Astrocyte (in vitro differentiated cells and primary cell): Measurements from ENCODE around the gene AMY1B. TPM values are rescaled to one million over a fixed set of nuclear protein-coding genes. Genes with fewer than 3 reads are reported as not detected.
"Not testable (repeated sequence)": the region's sequence is repeated elsewhere in the genome, so short reads cannot be mapped to it uniquely, and the experiment has no call there.

ENCODE experiments used
- DNase-seq: peaks from one replicate; pipeline ENCODE4 v3.0.0-alpha.2; 2010; ENCODE audit warnings: low read depth
- FAIRE-seq: peaks from 2 replicates; lab custom pipeline; 2011; peaks lifted over from hg19 to GRCh38; lab: Jason Lieb, UNC
- H2AFZ ChIP-seq: 2 replicates; pipeline ENCODE4 v1.6.0; 2012; ENCODE audit warnings: low read depth, low read length, inconsistent platforms
- H3K27ac ChIP-seq: 2 replicates; pipeline ENCODE4 v1.5.1; 2011; ENCODE audit warnings: low read depth, low read length, inconsistent platforms
- H3K27me3 ChIP-seq: 2 replicates; pipeline ENCODE4 v1.6.0; 2011; ENCODE audit warnings: low read length, inconsistent platforms; ENCODE audit not compliant: insufficient read depth
- H3K36me3 ChIP-seq: 2 replicates; pipeline ENCODE4 v1.5.1; 2011; ENCODE audit warnings: low read length, inconsistent platforms; ENCODE audit not compliant: insufficient read depth
- H3K4me1 ChIP-seq: 2 replicates; pipeline ENCODE4 v1.5.1; 2011; ENCODE audit warnings: low read length, inconsistent platforms; ENCODE audit not compliant: insufficient read depth
- H3K4me2 ChIP-seq: 2 replicates; pipeline ENCODE4 v1.6.0; 2012; ENCODE audit warnings: low read length, inconsistent platforms
- H3K4me3 ChIP-seq: 2 replicates; pipeline ENCODE4 v1.5.1; 2011; ENCODE audit warnings: low read depth, mild to moderate bottlenecking, low read length, inconsistent platforms; ENCODE audit not compliant: insufficient read depth
- H3K79me2 ChIP-seq: 2 replicates; pipeline ENCODE4 v1.6.0; 2012; ENCODE audit warnings: mild to moderate bottlenecking, low read length, inconsistent platforms; ENCODE audit not compliant: insufficient read depth
- H3K9ac ChIP-seq: 2 replicates; pipeline ENCODE4 v1.6.0; 2012; ENCODE audit warnings: mild to moderate bottlenecking, low read length, inconsistent platforms
- H3K9me3 ChIP-seq: 2 replicates; pipeline ENCODE4 v1.5.1; 2012; ENCODE audit warnings: low read depth, mild to moderate bottlenecking, low read length, inconsistent platforms; ENCODE audit not compliant: insufficient read depth
- H4K20me1 ChIP-seq: 2 replicates; pipeline ENCODE4 v1.6.0; 2012; ENCODE audit warnings: low read length, inconsistent platforms; ENCODE audit not compliant: insufficient read depth
- H3K27ac Mint-ChIP-seq: one replicate; pipeline ENCODE4 v1.8.0; 2021; ENCODE audit warnings: mild to moderate bottlenecking, mixed read lengths; ENCODE audit not compliant: unreplicated experiment
- H3K27me3 Mint-ChIP-seq: one replicate; pipeline ENCODE4 v1.8.0; 2021; ENCODE audit warnings: low read depth, mixed read lengths; ENCODE audit not compliant: unreplicated experiment
- H3K36me3 Mint-ChIP-seq: one replicate; pipeline ENCODE4 v1.8.0; 2021; ENCODE audit warnings: low read depth, mixed read lengths; ENCODE audit not compliant: unreplicated experiment
- H3K4me1 Mint-ChIP-seq: one replicate; pipeline ENCODE4 v1.8.0; 2021; ENCODE audit warnings: low read depth, mixed read lengths; ENCODE audit not compliant: unreplicated experiment
- H3K4me3 Mint-ChIP-seq: one replicate; pipeline ENCODE4 v1.8.0; 2021; ENCODE audit warnings: mild to moderate bottlenecking, moderate library complexity, mixed read lengths; ENCODE audit not compliant: unreplicated experiment
- H3K9me3 Mint-ChIP-seq: one replicate; pipeline ENCODE4 v1.8.0; 2021; ENCODE audit warnings: mild to moderate bottlenecking, mixed read lengths; ENCODE audit not compliant: unreplicated experiment
- total RNA-seq: library from RNA; stranded (reverse); gene quantifications from 2 replicates; pipeline ENCODE4 v1.2.1, GENCODE V29; 2021

AMY1B gene
- total RNA-seq, 1 donor from 2014 or later, result not detected

DNA sequence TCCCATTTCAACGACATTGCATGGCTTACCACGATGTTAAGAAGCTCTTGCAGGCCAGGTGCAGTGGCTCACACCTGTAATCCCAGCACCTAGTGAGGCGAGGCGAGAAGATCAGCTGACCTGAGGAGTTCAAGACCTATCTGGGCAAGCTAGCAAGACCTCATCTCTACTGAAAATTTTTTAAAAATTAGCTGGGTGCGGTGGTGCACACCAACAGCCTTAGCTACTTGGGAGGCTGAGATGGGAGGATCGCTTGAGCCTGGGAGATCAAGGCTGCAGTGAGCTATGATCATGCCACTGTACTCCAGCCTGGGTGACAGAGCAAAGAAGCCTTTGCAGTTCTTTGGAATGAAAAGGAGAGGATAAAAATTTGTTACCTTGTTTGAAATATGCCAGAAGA lies 21.4 kb upstream of the AMY1B start:
- not testable (repeated sequence) for H3K4me3 ChIP-seq, H3K36me3 ChIP-seq, H3K9me3 Mint-ChIP-seq, H3K36me3 Mint-ChIP-seq, H3K4me1 Mint-ChIP-seq, H3K27ac ChIP-seq, H3K4me2 ChIP-seq, H3K9ac ChIP-seq, H3K79me2 ChIP-seq, DNase-seq, H3K4me3 Mint-ChIP-seq, H3K27ac Mint-ChIP-seq, H3K27me3 ChIP-seq, FAIRE-seq, H2AFZ ChIP-seq, H3K4me1 ChIP-seq, H4K20me1 ChIP-seq, H3K9me3 ChIP-seq, H3K27me3 Mint-ChIP-seq

GRCh38 chr1:103710381-103710780 lies 14.4 kb upstream of the AMY1B start:
- H3K27me3 ChIP-seq, H3K4me1 ChIP-seq, H3K79me2 ChIP-seq, H3K36me3 Mint-ChIP-seq, H3K36me3 ChIP-seq, H3K27me3 Mint-ChIP-seq, H3K4me3 ChIP-seq, H3K27ac ChIP-seq, H3K9me3 Mint-ChIP-seq, H3K4me1 Mint-ChIP-seq, FAIRE-seq, H3K9ac ChIP-seq, H3K4me2 ChIP-seq, H2AFZ ChIP-seq, H3K4me3 Mint-ChIP-seq, DNase-seq, H4K20me1 ChIP-seq, H3K9me3 ChIP-seq, H3K27ac Mint-ChIP-seq: not testable (repeated sequence)

- H3K4me1 Mint-ChIP-seq, DNase-seq, H3K27ac ChIP-seq, H3K4me2 ChIP-seq, H3K27me3 Mint-ChIP-seq, H3K27ac Mint-ChIP-seq, H3K36me3 ChIP-seq, H3K4me1 ChIP-seq, H2AFZ ChIP-seq, H3K9ac ChIP-seq, H3K79me2 ChIP-seq, FAIRE-seq, H3K4me3 Mint-ChIP-seq, H3K27me3 ChIP-seq, H4K20me1 ChIP-seq, H3K36me3 Mint-ChIP-seq, H3K4me3 ChIP-seq, H3K9me3 ChIP-seq, H3K9me3 Mint-ChIP-seq: not testable (repeated sequence)
Measured at GRCh38 chr1:103707670-103708069, 11.7 kb upstream of the AMY1B start.

- H2AFZ ChIP-seq, H3K4me3 ChIP-seq, H3K9me3 ChIP-seq, FAIRE-seq, H3K4me1 Mint-ChIP-seq, H3K27me3 Mint-ChIP-seq, DNase-seq, H3K79me2 ChIP-seq, H3K27me3 ChIP-seq, H3K27ac Mint-ChIP-seq, H3K9ac ChIP-seq, H3K36me3 ChIP-seq, H3K9me3 Mint-ChIP-seq, H3K27ac ChIP-seq, H4K20me1 ChIP-seq, H3K4me3 Mint-ChIP-seq, H3K36me3 Mint-ChIP-seq, H3K4me2 ChIP-seq, H3K4me1 ChIP-seq: not testable (repeated sequence)
Measured at GRCh38 chr1:103701256-103701655, 5.2 kb upstream of the AMY1B start.

- H3K36me3 ChIP-seq, H3K36me3 Mint-ChIP-seq, H3K27me3 Mint-ChIP-seq, H3K4me3 Mint-ChIP-seq, H3K4me2 ChIP-seq, H3K9me3 ChIP-seq, H3K27ac ChIP-seq, H3K4me3 ChIP-seq, H3K9me3 Mint-ChIP-seq, H2AFZ ChIP-seq, H3K79me2 ChIP-seq, FAIRE-seq, DNase-seq, H3K27ac Mint-ChIP-seq, H3K4me1 ChIP-seq, H4K20me1 ChIP-seq, H3K4me1 Mint-ChIP-seq, H3K9ac ChIP-seq, H3K27me3 ChIP-seq: not testable (repeated sequence)
Measured at GRCh38 chr1:103700669-103701068, 4.7 kb upstream of the AMY1B start.

DNA sequence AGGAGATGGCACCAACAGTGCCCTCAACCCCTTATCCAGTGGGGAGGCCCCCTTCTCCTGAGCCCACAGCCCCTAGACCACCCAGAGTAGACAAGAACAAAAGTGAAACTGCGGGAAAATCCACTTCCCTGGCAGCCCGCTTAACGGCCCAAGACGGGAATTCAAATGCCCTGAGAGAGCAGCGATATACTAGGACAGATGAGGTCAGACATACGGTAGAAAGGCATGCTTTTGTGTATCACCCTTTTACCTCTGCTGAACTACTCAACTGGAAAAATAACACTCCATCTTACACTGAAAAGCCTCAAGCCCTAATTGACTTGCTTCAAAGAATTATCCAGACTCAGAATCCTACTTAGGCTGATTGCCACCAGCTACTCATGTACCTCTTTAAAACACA lies 1.4 kb upstream of the AMY1B start:
- not testable (repeated sequence) for H3K27ac Mint-ChIP-seq, FAIRE-seq, H3K79me2 ChIP-seq, DNase-seq, H3K27me3 ChIP-seq, H3K4me3 Mint-ChIP-seq, H3K9me3 ChIP-seq, H3K4me2 ChIP-seq, H3K27ac ChIP-seq, H4K20me1 ChIP-seq, H3K4me3 ChIP-seq, H3K4me1 Mint-ChIP-seq, H3K9me3 Mint-ChIP-seq, H3K36me3 ChIP-seq, H2AFZ ChIP-seq, H3K4me1 ChIP-seq, H3K27me3 Mint-ChIP-seq, H3K36me3 Mint-ChIP-seq, H3K9ac ChIP-seq
